Chondrocyte (in vitro differentiated cells): ENCODE data around the gene NEU2. TPM values are rescaled to one million over a fixed set of nuclear protein-coding genes. Genes with fewer than 3 reads are reported as not detected.

Source experiments
- DNase-seq: peaks from one replicate; pipeline ENCODE4 v3.0.0; 2021; ENCODE audit warnings: mixed read lengths, low spot score
- H3K27ac Mint-ChIP-seq: one replicate; pipeline ENCODE4 v1.8.0; 2021; ENCODE audit warnings: mild to moderate bottlenecking, moderate library complexity, mixed read lengths; ENCODE audit not compliant: unreplicated experiment
- H3K27me3 Mint-ChIP-seq: 2 replicates; pipeline ENCODE4 v1.8.0; 2021; ENCODE audit warnings: low read depth, mixed read lengths
- H3K36me3 Mint-ChIP-seq: 2 replicates; pipeline ENCODE4 v1.8.0; 2021; ENCODE audit warnings: low read depth, mixed read lengths
- H3K4me1 Mint-ChIP-seq: 2 replicates; pipeline ENCODE4 v1.8.0; 2021; ENCODE audit warnings: low read depth, mild to moderate bottlenecking, mixed read lengths
- H3K4me3 Mint-ChIP-seq: one replicate; pipeline ENCODE4 v1.8.0; 2021; ENCODE audit warnings: mild to moderate bottlenecking, moderate library complexity, mixed read lengths; ENCODE audit not compliant: unreplicated experiment
- H3K9me3 Mint-ChIP-seq: 2 replicates; pipeline ENCODE4 v1.8.0; 2021; ENCODE audit warnings: low read depth, mixed read lengths
- CTCF ChIP-seq: fragments of 200-600 bp; sonication (generic); IDR thresholded peaks from 2 replicates; pipeline ENCODE4 v1.5.0; 2021; ENCODE audit warnings: antibody characterized with exemption, mild to moderate bottlenecking, moderate library complexity
- total RNA-seq: library from RNA; stranded (reverse); gene quantifications from 3 replicates; pipeline ENCODE4 v1.2.1, GENCODE V29; 2021

NEU2 gene
- total RNA-seq, 1 donor from 2014 or later: not detected

DNA sequence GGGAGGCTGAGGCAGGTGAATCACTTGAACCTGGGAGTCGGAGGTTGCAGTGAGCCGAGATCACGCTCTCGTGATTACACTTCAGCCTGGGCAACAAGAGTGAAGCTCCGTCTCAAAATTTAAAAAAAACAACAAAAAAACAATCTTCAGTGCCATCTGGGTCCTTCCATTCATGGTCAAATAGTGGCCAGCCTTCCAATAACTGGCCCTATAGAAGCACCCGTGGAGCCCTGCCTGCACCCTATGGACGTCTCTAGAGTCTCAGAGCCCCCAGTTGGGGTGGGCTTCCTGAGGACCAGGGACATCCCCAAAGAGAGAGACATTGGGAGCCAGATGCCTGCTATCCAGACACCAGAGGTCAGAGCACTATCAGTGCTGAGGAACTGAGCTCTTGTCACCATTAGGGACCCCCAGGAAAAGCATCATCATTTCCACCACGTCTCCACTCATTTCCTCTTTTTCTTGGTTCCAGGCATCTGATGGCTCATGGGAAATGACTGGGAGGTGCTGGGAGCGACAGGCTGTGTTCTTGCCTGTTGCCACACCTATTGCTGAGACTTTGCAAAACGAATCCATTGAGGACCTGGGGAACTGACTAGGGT, 9.4 kb downstream of the NEU2 start:
- no peak for DNase-seq
- no peak overlapping the region for H3K4me3 Mint-ChIP-seq
- no peak for TF ChIP-seq CTCF
- peaks cover 5% of the 10 kb centered on the region for H3K9me3 Mint-ChIP-seq
- H3K27ac Mint-ChIP-seq: no peak overlapping the region
- H3K27me3 Mint-ChIP-seq: peaks cover 7% of the 10 kb centered on the region
- H3K36me3 Mint-ChIP-seq: peaks cover 2% of the 10 kb centered on the region
- no peaks in the 10 kb centered on the region for H3K4me1 Mint-ChIP-seq

- Mint-ChIP-seq H3K4me1 (no peaks in the 10 kb centered on the region), H3K9me3 (no peaks in the 10 kb centered on the region), H3K4me3 (no peak overlapping the region), H3K27ac (no peak overlapping the region), H3K36me3 (peaks cover 2% of the 10 kb centered on the region), H3K27me3 (peaks cover 8% of the 10 kb centered on the region)
- TF ChIP-seq CTCF: no peak
- DNase-seq: no peak
These were observed 10.1 kb downstream of the NEU2 start for GRCh38 chr2:233042549-233042948.

- H3K27ac Mint-ChIP-seq: no peak overlapping the region
- H3K9me3 Mint-ChIP-seq: no peaks in the 10 kb centered on the region
- no peak for DNase-seq
- no peak for TF ChIP-seq CTCF
- H3K36me3 Mint-ChIP-seq: peaks cover 2% of the 10 kb centered on the region
- H3K4me3 Mint-ChIP-seq: no peak overlapping the region
- peaks cover 14% of the 10 kb centered on the region for H3K27me3 Mint-ChIP-seq
- no peaks in the 10 kb centered on the region for H3K4me1 Mint-ChIP-seq
These were observed 12.6 kb downstream of the NEU2 start for GRCh38 chr2:233044974-233045605.

DNA sequence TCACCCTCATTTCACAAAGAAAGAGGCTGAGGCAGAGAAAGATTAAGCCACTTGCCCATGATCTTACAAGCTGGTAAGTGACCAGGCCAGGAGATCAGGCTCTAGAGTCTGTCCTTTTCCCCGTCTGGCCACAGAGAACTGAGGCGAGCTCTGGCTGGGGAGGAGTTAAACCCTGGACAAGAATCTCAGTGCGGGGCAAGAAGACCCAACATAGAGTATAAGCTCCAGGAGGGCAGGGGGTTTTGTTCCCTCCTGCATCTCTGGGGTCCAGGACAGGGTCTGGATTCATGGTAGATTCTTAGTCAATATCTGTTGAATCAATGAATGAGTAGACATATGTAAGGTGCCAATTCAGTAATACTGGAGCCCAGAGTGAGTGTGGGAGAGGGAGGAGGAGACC, 14.7 kb downstream of the NEU2 start:
- Mint-ChIP-seq H3K4me3 (no peak overlapping the region), H3K36me3 (peaks cover 2% of the 10 kb centered on the region), H3K27ac (no peak overlapping the region), H3K27me3 (peaks cover 20% of the 10 kb centered on the region), H3K9me3 (no peaks in the 10 kb centered on the region), H3K4me1 (peaks cover 12% of the 10 kb centered on the region)
- no peak for DNase-seq
- no peak for TF ChIP-seq CTCF

DNA sequence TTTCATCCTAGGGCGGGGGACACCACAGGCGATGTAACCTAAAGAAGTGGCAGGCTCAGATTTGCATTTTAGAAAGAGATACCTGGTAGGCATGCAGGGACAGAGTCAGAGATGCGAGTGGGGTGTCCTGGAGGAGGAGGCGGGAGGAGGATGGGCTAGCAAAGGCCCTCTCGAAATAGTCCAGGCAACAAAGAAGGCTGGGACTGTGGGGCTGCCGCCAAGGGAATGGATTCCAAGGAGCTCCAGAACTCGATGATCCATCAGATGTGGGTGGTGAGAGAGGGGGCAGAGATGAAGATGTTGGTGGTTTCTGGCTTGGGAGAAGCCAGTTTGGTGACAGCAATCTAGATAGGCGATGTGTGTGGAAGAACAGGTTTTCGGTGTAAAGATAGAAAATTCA, 15.2 kb downstream of the NEU2 start:
- H3K36me3 Mint-ChIP-seq: peaks cover 2% of the 10 kb centered on the region
- H3K4me1 Mint-ChIP-seq: peaks cover 12% of the 10 kb centered on the region
- peaks cover 16% of the 10 kb centered on the region for H3K27me3 Mint-ChIP-seq
- H3K9me3 Mint-ChIP-seq: no peaks in the 10 kb centered on the region
- no peak overlapping the region for H3K27ac Mint-ChIP-seq
- no peak for DNase-seq
- no peak for TF ChIP-seq CTCF
- no peak overlapping the region for H3K4me3 Mint-ChIP-seq
